SK-N-SH (cell line): ENCODE results near the gene CD72.

ENCODE experiments used
- CTCF ChIP-seq: fragments of 200-600 bp; sonication (generic); IDR thresholded peaks from 2 replicates; pipeline ENCODE4 v1.6.1; 2017; ENCODE audit warnings: antibody characterized with exemption, mild to moderate bottlenecking, moderate library complexity
- ELF1 ChIP-seq: IDR thresholded peaks from 2 replicates; pipeline ENCODE4 v1.4.0; 2012
- EP300 ChIP-seq, 2 experiments: IDR thresholded peaks; 2 replicates each; pipeline versions ENCODE4 v1.4.0 to v1.6.1; 2012; ENCODE audit warnings: borderline replicate concordance in 1 of 2, low read depth in 1 of 2, low read length in 1 of 2
- FOXJ3 ChIP-seq: sonication (generic); formaldehyde crosslinking; IDR thresholded peaks from 2 replicates; pipeline ENCODE4 v1.5.1; 2020; ENCODE audit warnings: mild to moderate bottlenecking, missing genetic modification reagents
- GABPA ChIP-seq: IDR thresholded peaks from 2 replicates; pipeline ENCODE4 v1.4.0; 2012; ENCODE audit warnings: low read depth, mild to moderate bottlenecking
- MAX ChIP-seq: IDR thresholded peaks from 2 replicates; pipeline ENCODE4 v1.4.0; 2012; ENCODE audit warnings: low read depth
- POLR2AphosphoS5 ChIP-seq: IDR thresholded peaks from 2 replicates; pipeline ENCODE4 v1.6.1; 2012; ENCODE audit warnings: low read depth, low read length
- RCOR1 ChIP-seq: fragments of 150-350 bp; IDR thresholded peaks from 2 replicates; pipeline ENCODE4 v1.6.1; 2017; ENCODE audit warnings: antibody characterized with exemption, low read length
- RXRA ChIP-seq: IDR thresholded peaks from 2 replicates; pipeline ENCODE4 v1.4.0; 2012; ENCODE audit warnings: low read depth, mild to moderate bottlenecking, borderline replicate concordance
- SMC3 ChIP-seq: IDR thresholded peaks from 2 replicates; pipeline ENCODE4 v1.6.1; 2012; ENCODE audit warnings: low read depth, low read length, improper control_type of control experiment
- TAF1 ChIP-seq: IDR thresholded peaks from 2 replicates; pipeline ENCODE4 v1.6.1; 2012; ENCODE audit warnings: low read depth, mild to moderate bottlenecking, low read length, moderate library complexity, borderline replicate concordance
- TCF12 ChIP-seq: IDR thresholded peaks from 2 replicates; pipeline ENCODE4 v1.4.0; 2012
- TF ChIP-seq, protein P1 (sequence below): IDR thresholded peaks from 2 replicates; pipeline ENCODE4 v1.6.1; 2012; ENCODE audit warnings: mild to moderate bottlenecking, low read depth, low read length, moderate library complexity
- TF ChIP-seq, protein P2 (sequence below): IDR thresholded peaks from 2 replicates; pipeline ENCODE4 v1.4.0; 2012; ENCODE audit warnings: low read depth, borderline replicate concordance

- TF ChIP-seq RCOR1 (no peak), FOXJ3 (no peak), ELF1 (no peak), CTCF (no peak), TAF1 (no peak), GABPA (no peak), RXRA (no peak), MAX (no peak), SMC3 (no peak), EP300 (IDR thresholded peaks at IDR 0.05; ENCODE audit: borderline replicate concordance in 1 of 2, low read depth in 1 of 2, low read length in 1 of 2) (no peak), POLR2AphosphoS5 (no peak), TCF12 (no peak)
- TF ChIP-seq, protein P1, sequence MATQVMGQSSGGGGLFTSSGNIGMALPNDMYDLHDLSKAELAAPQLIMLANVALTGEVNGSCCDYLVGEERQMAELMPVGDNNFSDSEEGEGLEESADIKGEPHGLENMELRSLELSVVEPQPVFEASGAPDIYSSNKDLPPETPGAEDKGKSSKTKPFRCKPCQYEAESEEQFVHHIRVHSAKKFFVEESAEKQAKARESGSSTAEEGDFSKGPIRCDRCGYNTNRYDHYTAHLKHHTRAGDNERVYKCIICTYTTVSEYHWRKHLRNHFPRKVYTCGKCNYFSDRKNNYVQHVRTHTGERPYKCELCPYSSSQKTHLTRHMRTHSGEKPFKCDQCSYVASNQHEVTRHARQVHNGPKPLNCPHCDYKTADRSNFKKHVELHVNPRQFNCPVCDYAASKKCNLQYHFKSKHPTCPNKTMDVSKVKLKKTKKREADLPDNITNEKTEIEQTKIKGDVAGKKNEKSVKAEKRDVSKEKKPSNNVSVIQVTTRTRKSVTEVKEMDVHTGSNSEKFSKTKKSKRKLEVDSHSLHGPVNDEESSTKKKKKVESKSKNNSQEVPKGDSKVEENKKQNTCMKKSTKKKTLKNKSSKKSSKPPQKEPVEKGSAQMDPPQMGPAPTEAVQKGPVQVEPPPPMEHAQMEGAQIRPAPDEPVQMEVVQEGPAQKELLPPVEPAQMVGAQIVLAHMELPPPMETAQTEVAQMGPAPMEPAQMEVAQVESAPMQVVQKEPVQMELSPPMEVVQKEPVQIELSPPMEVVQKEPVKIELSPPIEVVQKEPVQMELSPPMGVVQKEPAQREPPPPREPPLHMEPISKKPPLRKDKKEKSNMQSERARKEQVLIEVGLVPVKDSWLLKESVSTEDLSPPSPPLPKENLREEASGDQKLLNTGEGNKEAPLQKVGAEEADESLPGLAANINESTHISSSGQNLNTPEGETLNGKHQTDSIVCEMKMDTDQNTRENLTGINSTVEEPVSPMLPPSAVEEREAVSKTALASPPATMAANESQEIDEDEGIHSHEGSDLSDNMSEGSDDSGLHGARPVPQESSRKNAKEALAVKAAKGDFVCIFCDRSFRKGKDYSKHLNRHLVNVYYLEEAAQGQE, result no peak
- TF ChIP-seq, protein P2, sequence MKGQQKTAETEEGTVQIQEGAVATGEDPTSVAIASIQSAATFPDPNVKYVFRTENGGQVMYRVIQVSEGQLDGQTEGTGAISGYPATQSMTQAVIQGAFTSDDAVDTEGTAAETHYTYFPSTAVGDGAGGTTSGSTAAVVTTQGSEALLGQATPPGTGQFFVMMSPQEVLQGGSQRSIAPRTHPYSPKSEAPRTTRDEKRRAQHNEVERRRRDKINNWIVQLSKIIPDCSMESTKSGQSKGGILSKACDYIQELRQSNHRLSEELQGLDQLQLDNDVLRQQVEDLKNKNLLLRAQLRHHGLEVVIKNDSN, result no peak
Measured at GRCh38 chr9:35650341-35651158, 32.3 kb upstream of the CD72 start, which contains the start of gene SIT1.
